Subcutaneous adipose tissue (tissue), 4 donors: Measurements from ENCODE around the gene SLC22A13. TPM values are rescaled to one million over a fixed set of nuclear protein-coding genes. Genes with fewer than 3 reads are reported as not detected.

Source experiments
- total RNA-seq, 4 donors: library from RNA; depleted of rRNA; stranded (reverse); fragments of >200 nt; gene quantifications; one replicate each; pipeline ENCODE4 v1.1.0, GENCODE V29; 2016
- TF ChIP-seq, protein P1 (sequence below): fragments of 450-650 bp; IDR thresholded peaks from one replicate; pipeline ENCODE4 v1.5.1; 2016; ENCODE audit warnings: low read depth, mild to moderate bottlenecking, control low read depth, antibody characterized with exemption, moderate library complexity

Gene SLC22A13
- total RNA-seq, 4 donors from 2014 or later = 0.51 TPM; not detected in 3

DNA sequence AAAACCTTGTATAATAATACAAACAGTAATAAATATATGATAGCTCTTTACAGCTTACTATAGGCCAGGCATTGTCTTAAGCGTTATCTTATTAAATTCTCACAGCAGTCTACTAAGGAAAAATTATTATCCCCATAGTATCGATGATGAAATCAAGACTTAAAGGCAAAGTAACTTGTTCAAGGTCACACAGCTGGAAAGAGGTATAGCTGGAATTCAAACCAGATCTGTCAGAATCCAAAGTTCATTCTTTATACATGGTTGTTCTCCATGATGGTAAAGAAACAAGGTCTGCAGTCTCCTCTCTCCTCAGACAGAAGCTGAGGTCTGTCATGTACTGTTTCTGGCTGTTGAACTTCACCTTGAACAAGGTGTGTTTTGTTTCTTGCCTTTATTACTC, 15.4 kb upstream of the SLC22A13 start:
- TF ChIP-seq, protein P1, sequence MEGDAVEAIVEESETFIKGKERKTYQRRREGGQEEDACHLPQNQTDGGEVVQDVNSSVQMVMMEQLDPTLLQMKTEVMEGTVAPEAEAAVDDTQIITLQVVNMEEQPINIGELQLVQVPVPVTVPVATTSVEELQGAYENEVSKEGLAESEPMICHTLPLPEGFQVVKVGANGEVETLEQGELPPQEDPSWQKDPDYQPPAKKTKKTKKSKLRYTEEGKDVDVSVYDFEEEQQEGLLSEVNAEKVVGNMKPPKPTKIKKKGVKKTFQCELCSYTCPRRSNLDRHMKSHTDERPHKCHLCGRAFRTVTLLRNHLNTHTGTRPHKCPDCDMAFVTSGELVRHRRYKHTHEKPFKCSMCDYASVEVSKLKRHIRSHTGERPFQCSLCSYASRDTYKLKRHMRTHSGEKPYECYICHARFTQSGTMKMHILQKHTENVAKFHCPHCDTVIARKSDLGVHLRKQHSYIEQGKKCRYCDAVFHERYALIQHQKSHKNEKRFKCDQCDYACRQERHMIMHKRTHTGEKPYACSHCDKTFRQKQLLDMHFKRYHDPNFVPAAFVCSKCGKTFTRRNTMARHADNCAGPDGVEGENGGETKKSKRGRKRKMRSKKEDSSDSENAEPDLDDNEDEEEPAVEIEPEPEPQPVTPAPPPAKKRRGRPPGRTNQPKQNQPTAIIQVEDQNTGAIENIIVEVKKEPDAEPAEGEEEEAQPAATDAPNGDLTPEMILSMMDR = no peak

DNA sequence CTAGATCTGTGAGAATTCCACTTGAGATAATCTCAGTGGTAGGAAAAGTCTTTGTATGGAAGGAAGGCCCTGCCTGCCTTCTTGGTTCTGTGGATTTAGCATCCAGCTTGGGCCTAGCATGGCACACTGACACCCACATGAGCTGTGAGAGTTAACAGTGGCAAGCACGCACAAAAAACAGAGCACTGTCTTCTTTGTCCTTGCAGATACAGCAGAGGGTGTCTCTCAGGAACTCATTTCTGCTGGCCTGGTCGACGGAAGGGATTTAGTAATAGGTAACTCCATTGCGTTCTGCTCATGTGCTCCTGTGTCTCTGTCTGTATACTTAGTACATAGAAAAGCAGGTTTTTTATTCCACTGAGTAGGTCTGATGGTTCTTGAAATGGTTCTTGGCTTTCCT, 14.4 kb upstream of the SLC22A13 start:
- TF ChIP-seq, protein P1 = no peak

DNA sequence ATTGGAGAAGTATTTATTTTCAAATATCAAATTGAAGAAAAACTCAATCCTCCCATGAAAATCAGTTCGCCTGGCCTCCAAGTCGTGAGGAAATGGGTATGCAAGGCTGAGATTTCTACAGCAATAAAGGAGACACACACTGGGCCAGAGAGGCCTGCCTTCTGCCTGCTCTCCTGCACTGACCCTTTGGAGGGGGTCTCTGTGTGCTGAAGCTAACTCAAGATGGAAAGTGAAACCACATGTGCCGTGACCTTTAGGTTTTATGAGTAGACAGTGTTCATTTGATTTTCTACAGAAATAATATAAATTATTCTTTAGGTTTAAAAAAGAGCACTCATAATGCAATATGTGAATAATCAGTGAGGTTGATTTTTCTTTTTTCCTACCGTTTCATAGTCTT, 11.9 kb upstream of the SLC22A13 start:
- TF ChIP-seq, protein P1 = no peak

GRCh38 chr3:38254872-38255271, 10.7 kb upstream of the SLC22A13 start:
- TF ChIP-seq, protein P1 = no peak

DNA sequence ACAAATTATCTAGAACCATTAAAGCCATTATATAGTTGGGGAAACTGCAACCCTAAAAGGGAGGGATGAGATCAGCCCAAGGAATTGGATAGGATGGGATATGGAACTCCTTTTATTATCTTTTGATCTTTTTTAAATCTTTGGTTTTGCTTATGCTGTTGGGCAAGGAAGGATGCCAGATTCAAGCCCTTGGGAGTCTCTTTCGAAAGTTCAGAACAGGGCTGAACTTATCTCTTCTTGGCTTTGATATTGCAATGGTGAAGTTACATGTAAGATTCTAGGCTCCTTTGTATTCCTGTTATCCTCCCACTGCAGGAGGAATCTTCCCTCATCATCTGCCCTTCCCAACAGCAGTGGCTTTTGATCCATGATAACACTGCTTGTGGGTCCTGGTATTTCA, 10.0 kb upstream of the SLC22A13 start:
- TF ChIP-seq, protein P1 = no peak

GRCh38 chr3:38257583-38257982, 8.0 kb upstream of the SLC22A13 start:
- TF ChIP-seq, protein P1 = no peak

DNA sequence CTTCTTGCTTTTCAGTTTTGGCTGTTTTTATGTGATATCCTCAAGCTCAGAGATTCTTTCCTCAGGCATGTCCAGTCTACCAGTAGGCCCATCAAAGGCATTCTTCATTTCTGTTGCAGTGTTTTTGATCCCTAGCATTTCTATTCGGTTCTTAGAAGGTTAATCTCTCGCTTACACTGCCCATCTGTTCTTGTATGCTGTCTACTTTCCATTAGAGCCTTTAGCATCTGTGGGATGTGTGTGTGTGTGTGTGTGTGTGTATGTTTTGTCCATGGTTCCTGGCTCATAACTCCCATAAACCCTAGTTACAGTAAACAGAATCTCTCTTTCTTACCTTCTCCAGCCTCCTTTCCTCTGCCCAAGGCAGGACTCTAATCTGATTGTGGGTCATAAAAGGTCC, 5.1 kb upstream of the SLC22A13 start:
- TF ChIP-seq, protein P1 = no peak
